ENCODE results near the gene MINDY1.

- TF ChIP-seq CTCF (IDR thresholded peaks at IDR 0.05) (no peak), POLR2A (IDR thresholded peaks at IDR 0.05) (no peak), POLR2AphosphoS5 (IDR thresholded peaks at IDR 0.05) (no peak)
These were observed 49.0 kb downstream of the MINDY1 start for GRCh38 chr1:150957666-150958065.

All from stomach (tissue), 4 donors.